Keratinocyte (primary cell): ENCODE data around the gene RAD9A.

Experiments
- CTCF ChIP-seq, 3 experiments: IDR thresholded peaks in 1 of 3; conservative IDR thresholded peaks in 1 of 3; optimal IDR thresholded peaks in 1 of 3; 2 replicates in 2 of 3; 3 replicates in 1 of 3; pipeline versions ENCODE3 to v1.5.1; 2011; ENCODE audit warnings: low read length in 3 of 3, mild to moderate bottlenecking in 3 of 3, moderate library complexity in 2 of 3, control low read depth in 1 of 3, inconsistent platforms in 1 of 3; ENCODE audit not compliant: insufficient read depth in 2 of 3; ENCODE audit errors: extremely low read depth in 1 of 3
- EZH2 ChIP-seq: IDR thresholded peaks from one replicate; pipeline ENCODE4 v1.6.1; 2012; ENCODE audit warnings: inconsistent platforms, mild to moderate bottlenecking, low read length, moderate library complexity

- no peak for TF ChIP-seq CTCF (optimal IDR thresholded peaks at IDR 0.05 in 1 of 3, IDR thresholded peaks at IDR 0.05 in 1 of 3, conservative IDR thresholded peaks at IDR 0.05 in 1 of 3; ENCODE audit: extremely low read depth in 1 of 3, insufficient read depth in 2 of 3, low read length in 3 of 3)
- TF ChIP-seq EZH2 = no peak
Measured at GRCh38 chr11:67435727-67436458, 44.1 kb downstream of the RAD9A start.
